Loucy (cell line): ENCODE measurements around the gene MAPK1.
"Not testable (repeated sequence)": the region's sequence is repeated elsewhere in the genome, so short reads cannot be mapped to it uniquely, and the experiment has no call there.

Experiments used
- H2AFZ ChIP-seq: fragments of 200-600 bp; sonication (generic); 2 replicates; pipeline ENCODE4 v1.6.0; 2016; ENCODE audit warnings: antibody characterized with exemption, mild to moderate bottlenecking, low read length, moderate library complexity
- H3F3A ChIP-seq: fragments of 200-600 bp; 2 replicates; pipeline ENCODE4 v1.6.0; 2016; ENCODE audit warnings: antibody characterized with exemption, low read depth, mild to moderate bottlenecking
- H3K27me3 ChIP-seq: fragments of 200-600 bp; sonication (generic); 2 replicates; pipeline ENCODE4 v1.6.1; 2014; ENCODE audit warnings: low read length, mild to moderate bottlenecking; ENCODE audit not compliant: insufficient read depth, poor library complexity, severe bottlenecking
- H3K36me3 ChIP-seq: fragments of 200-600 bp; sonication (generic); 2 replicates; pipeline ENCODE4 v1.6.1; 2016; ENCODE audit warnings: low read length; ENCODE audit not compliant: insufficient read depth
- H3K4me1 ChIP-seq: fragments of 200-600 bp; sonication (generic); 2 replicates; pipeline ENCODE4 v1.5.1; 2014; ENCODE audit warnings: low read length, mild to moderate bottlenecking; ENCODE audit not compliant: insufficient read depth, poor library complexity, severe bottlenecking
- H3K4me2 ChIP-seq: fragments of 200-600 bp; sonication (generic); 2 replicates; pipeline ENCODE4 v1.6.0; 2014; ENCODE audit warnings: antibody characterized with exemption, low read length, low read depth, mild to moderate bottlenecking; ENCODE audit not compliant: poor library complexity, severe bottlenecking
- H3K4me3 ChIP-seq: fragments of 200-600 bp; sonication (generic); 2 replicates; pipeline ENCODE4 v1.5.1; 2014; ENCODE audit warnings: low read length, mild to moderate bottlenecking, mixed read lengths; ENCODE audit not compliant: poor library complexity, severe bottlenecking
- H3K79me2 ChIP-seq: fragments of 200-600 bp; sonication (generic); 2 replicates; pipeline ENCODE4 v1.6.1; 2014; ENCODE audit warnings: low read length; ENCODE audit not compliant: insufficient read depth
- H3K9ac ChIP-seq: fragments of 200-600 bp; sonication (generic); 2 replicates; pipeline ENCODE4 v1.6.0; 2014; ENCODE audit warnings: mild to moderate bottlenecking, low read depth, low read length, moderate library complexity; ENCODE audit not compliant: poor library complexity, severe bottlenecking
- H3K9me2 ChIP-seq: fragments of 200-600 bp; sonication (generic); replicated peaks from 2 replicates; pipeline ENCODE4 v1.6.1; 2016; ENCODE audit warnings: low read depth, low read length, mixed read lengths
- H3K9me3 ChIP-seq: fragments of 200-600 bp; sonication (generic); 2 replicates; pipeline ENCODE4 v1.6.1; 2014; ENCODE audit warnings: mild to moderate bottlenecking, antibody characterized with exemption, low read length, low read depth; ENCODE audit not compliant: insufficient read depth
- H4K20me1 ChIP-seq: fragments of 200-600 bp; sonication (generic); 2 replicates; pipeline ENCODE4 v1.6.0; 2014; ENCODE audit warnings: antibody characterized with exemption, low read length, mild to moderate bottlenecking; ENCODE audit not compliant: insufficient read depth, poor library complexity, severe bottlenecking
- CTCF ChIP-seq: fragments of 200-600 bp; sonication (generic); conservative IDR thresholded peaks from 2 replicates; pipeline ENCODE4 v1.5.1; 2014; ENCODE audit warnings: mild to moderate bottlenecking, antibody characterized with exemption, low read length
- EZH2phosphoT487 ChIP-seq: fragments of 200-600 bp; IDR thresholded peaks from 2 replicates; pipeline ENCODE4 v1.6.1; 2018; ENCODE audit warnings: antibody characterized with exemption, mild to moderate bottlenecking, moderate library complexity, borderline replicate concordance

MAPK1 gene

DNA sequence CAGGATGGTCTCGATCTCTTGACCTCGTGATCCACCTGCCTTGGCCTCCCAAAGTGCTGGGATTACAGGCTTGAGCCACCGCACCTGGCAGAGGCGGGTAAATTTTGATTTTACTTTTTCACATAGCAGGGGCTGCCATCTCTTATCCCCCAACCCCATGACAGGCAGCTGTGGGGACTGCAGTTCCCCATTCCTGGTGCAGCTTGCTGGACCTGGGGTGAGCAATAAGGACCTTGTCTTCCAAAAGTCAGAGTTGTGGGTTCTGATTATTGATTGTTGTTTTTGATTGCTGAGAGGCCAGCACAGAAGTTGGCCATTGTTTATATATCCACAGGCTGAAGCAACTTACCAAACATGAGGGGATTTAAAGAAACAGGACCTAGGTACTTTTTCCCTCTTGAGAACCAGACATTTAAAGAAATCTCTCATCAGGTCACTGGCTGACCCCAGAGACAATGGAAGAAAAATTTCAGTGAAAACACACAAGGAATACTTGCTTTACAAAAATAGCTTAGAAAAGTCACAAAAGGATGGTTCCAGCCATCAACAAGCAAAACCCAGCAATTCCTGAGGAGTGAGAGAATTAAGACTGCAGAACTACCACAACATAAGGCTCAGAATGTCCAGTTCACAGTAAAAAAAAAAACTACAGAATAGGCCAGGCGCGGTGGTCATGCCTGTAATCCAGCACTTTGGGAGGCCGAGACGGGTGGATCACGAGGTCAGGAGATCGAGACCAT lies 22.0 kb upstream of the MAPK1 start:
- H3K36me3 ChIP-seq, result no peaks in the 10 kb centered on the region
- H3K79me2 ChIP-seq, result no peaks in the 10 kb centered on the region
- H3K9me3 ChIP-seq, result no peaks in the 10 kb centered on the region
- no peaks in the 10 kb centered on the region for H3F3A ChIP-seq
- no peaks in the 10 kb centered on the region for H3K9me2 ChIP-seq
- TF ChIP-seq EZH2phosphoT487 (no peak), CTCF (no peak)
- H3K4me3 ChIP-seq, result no peak overlapping the region
- no peaks in the 10 kb centered on the region for H4K20me1 ChIP-seq
- no peak overlapping the region for H3K4me2 ChIP-seq
- no peaks in the 10 kb centered on the region for H3K27me3 ChIP-seq
- H2AFZ ChIP-seq, result no peak overlapping the region
- no peaks in the 10 kb centered on the region for H3K4me1 ChIP-seq
- no peak overlapping the region for H3K9ac ChIP-seq

GRCh38 chr22:21887841-21888240 lies 20.4 kb upstream of the MAPK1 start:
- H4K20me1 ChIP-seq, result no peaks in the 10 kb centered on the region
- H3K9me2 ChIP-seq, result no peaks in the 10 kb centered on the region
- no peaks in the 10 kb centered on the region for H3K79me2 ChIP-seq
- no peak overlapping the region for H3K4me2 ChIP-seq
- no peak overlapping the region for H2AFZ ChIP-seq
- H3K4me3 ChIP-seq, result no peak overlapping the region
- no peak overlapping the region for H3K9ac ChIP-seq
- no peaks in the 10 kb centered on the region for H3K4me1 ChIP-seq
- no peaks in the 10 kb centered on the region for H3K27me3 ChIP-seq
- H3K9me3 ChIP-seq, result no peaks in the 10 kb centered on the region
- H3F3A ChIP-seq, result no peaks in the 10 kb centered on the region
- TF ChIP-seq CTCF (no peak), EZH2phosphoT487 (no peak)
- H3K36me3 ChIP-seq, result no peaks in the 10 kb centered on the region

- H2AFZ ChIP-seq, H3K9ac ChIP-seq, H4K20me1 ChIP-seq, H3K4me2 ChIP-seq, H3K4me1 ChIP-seq, H3K9me2 ChIP-seq, H3K4me3 ChIP-seq, H3K36me3 ChIP-seq, H3K27me3 ChIP-seq, H3K9me3 ChIP-seq, H3K79me2 ChIP-seq, H3F3A ChIP-seq: not testable (repeated sequence)
These were observed 16.5 kb upstream of the MAPK1 start for GRCh38 chr22:21883930-21884329.

GRCh38 chr22:21882754-21883333 lies 15.4 kb upstream of the MAPK1 start:
- H3K4me3 ChIP-seq, H3K27me3 ChIP-seq, H4K20me1 ChIP-seq, H3K79me2 ChIP-seq, H3F3A ChIP-seq, H3K4me2 ChIP-seq, H3K9me2 ChIP-seq, H2AFZ ChIP-seq, H3K4me1 ChIP-seq, H3K36me3 ChIP-seq, H3K9me3 ChIP-seq, H3K9ac ChIP-seq: not testable (repeated sequence)
